IMR-90 (cell line): Measurements from ENCODE around the gene KRTAP5-5. TPM values are rescaled to one million over a fixed set of nuclear protein-coding genes. Genes with fewer than 3 reads are reported as not detected.
"Not testable (repeated sequence)": the region's sequence is repeated elsewhere in the genome, so short reads cannot be mapped to it uniquely, and the experiment has no call there.

Experiments
- ATAC-seq: fragments of 200-7000 bp; cut with Tn5 transposase; 2 replicates; pipeline ENCODE4 v1.9.1; 2020; ENCODE audit warnings: low read depth, mild to moderate bottlenecking, moderate library complexity
- BruUV-seq: library from RNA; stranded (reverse); fragments of 400-500 nt; replicated peaks from 2 replicates; lab custom pipeline; 2021; lab: Mats Ljungman, UMichigan
- CTCF ChIA-PET: fragments of 300-600 bp; formaldehyde crosslinking; extraction: SDS; loops from one replicate; lab custom pipeline; 2021; ENCODE audit warnings: antibody characterized with exemption; lab: Yijun Ruan, JAX
- POLR2A ChIA-PET: fragments of 300-600 bp; sonication (Branson Sonifier 250); formaldehyde crosslinking; loops from one replicate; lab custom pipeline; 2022; ENCODE audit warnings: antibody characterized with exemption; ENCODE audit not compliant: unreplicated experiment; lab: Charles Lee
- DNase-seq: peaks from one replicate; pipeline ENCODE4 v3.0.0; 2013
- H2AFZ ChIP-seq: replicated peaks from 2 replicates; pipeline ENCODE3; 2013; ENCODE audit warnings: low read length, mild to moderate bottlenecking; ENCODE audit not compliant: poor library complexity
- H2AK5ac ChIP-seq: 2 replicates; pipeline ENCODE4 v1.6.1; 2013; ENCODE audit warnings: low read depth, low read length, inconsistent platforms
- H2AK9ac ChIP-seq: replicated peaks from 2 replicates; pipeline ENCODE3; 2013; ENCODE audit warnings: mild to moderate bottlenecking, low read depth, low read length, moderate library complexity; ENCODE audit not compliant: poor library complexity
- H2BK120ac ChIP-seq: 2 replicates; pipeline ENCODE4 v1.6.1; 2013; ENCODE audit warnings: low read depth, low read length, inconsistent platforms
- H2BK15ac ChIP-seq: 3 replicates; pipeline ENCODE4 v1.6.1; 2013; ENCODE audit warnings: low read depth, low read length, inconsistent platforms
- H2BK20ac ChIP-seq: 2 replicates; pipeline ENCODE4 v1.6.1; 2013; ENCODE audit warnings: low read depth, mild to moderate bottlenecking, inconsistent platforms, low read length, moderate library complexity
- H2BK5ac ChIP-seq: 2 replicates; pipeline ENCODE4 v1.6.1; 2013; ENCODE audit warnings: mild to moderate bottlenecking, low read depth, low read length, inconsistent platforms; ENCODE audit not compliant: poor library complexity, severe bottlenecking
- H3K14ac ChIP-seq: replicated peaks from 2 replicates; pipeline ENCODE4 v1.6.1; 2013; ENCODE audit warnings: low read depth, low read length, inconsistent platforms
- H3K18ac ChIP-seq: 2 replicates; pipeline ENCODE4 v1.6.1; 2013; ENCODE audit warnings: low read depth, low read length, control low read depth
- H3K23ac ChIP-seq: 2 replicates; pipeline ENCODE4 v1.6.1; 2013; ENCODE audit warnings: low read depth, low read length, inconsistent platforms
- H3K27ac ChIP-seq: 2 replicates; pipeline ENCODE4 v1.5.1; 2013; ENCODE audit warnings: mild to moderate bottlenecking, control low read depth, low read length; ENCODE audit not compliant: insufficient read depth
- H3K27me3 ChIP-seq: 2 replicates; pipeline ENCODE4 v1.6.1; 2013; ENCODE audit warnings: low read length; ENCODE audit not compliant: control insufficient read depth, insufficient read depth
- H3K36me3 ChIP-seq: 2 replicates; pipeline ENCODE4 v1.6.1; 2013; ENCODE audit warnings: low read length, mixed read lengths; ENCODE audit not compliant: control insufficient read depth, insufficient read depth
- H3K4ac ChIP-seq: 2 replicates; pipeline ENCODE4 v1.6.1; 2013; ENCODE audit warnings: low read depth, low read length, inconsistent platforms
- H3K4me1 ChIP-seq: 2 replicates; pipeline ENCODE4 v1.6.1; 2013; ENCODE audit warnings: low read length, mixed read lengths; ENCODE audit not compliant: control insufficient read depth, insufficient read depth
- H3K4me2 ChIP-seq: 2 replicates; pipeline ENCODE4 v1.6.1; 2013; ENCODE audit warnings: low read depth, mild to moderate bottlenecking, control low read depth, low read length, moderate library complexity
- H3K4me3 ChIP-seq: 2 replicates; pipeline ENCODE4 v1.5.1; 2013; ENCODE audit warnings: low read depth, mild to moderate bottlenecking, control low read depth, low read length, moderate library complexity; ENCODE audit not compliant: insufficient read depth
- H3K56ac ChIP-seq: 2 replicates; pipeline ENCODE4 v1.6.1; 2013; ENCODE audit warnings: low read length, inconsistent platforms; ENCODE audit not compliant: insufficient read depth; ENCODE audit errors: extremely low read depth
- H3K79me1 ChIP-seq, 2 experiments: 2 replicates each; pipeline ENCODE4 v1.6.1; 2013; ENCODE audit warnings: low read length in 2 of 2, inconsistent platforms in 1 of 2, low read depth in 1 of 2
- H3K9ac ChIP-seq: 2 replicates; pipeline ENCODE4 v1.6.1; 2013; ENCODE audit warnings: low read depth, low read length, control low read depth
- H3K9me1 ChIP-seq: 2 replicates; pipeline ENCODE4 v1.6.1; 2013; ENCODE audit warnings: low read length, inconsistent platforms; ENCODE audit not compliant: insufficient read depth
- H3K9me3 ChIP-seq: 2 replicates; pipeline ENCODE4 v1.6.1; 2013; ENCODE audit warnings: low read length; ENCODE audit not compliant: control insufficient read depth, insufficient read depth
- H4K20me1 ChIP-seq: 2 replicates; pipeline ENCODE4 v1.6.1; 2013; ENCODE audit warnings: low read length, inconsistent platforms; ENCODE audit not compliant: insufficient read depth
- H4K5ac ChIP-seq: 2 replicates; pipeline ENCODE4 v1.6.1; 2013; ENCODE audit warnings: mild to moderate bottlenecking, low read depth, low read length, control low read depth
- H4K8ac ChIP-seq, 2 experiments: 2 replicates each; pipeline ENCODE4 v1.6.1; 2013; ENCODE audit warnings: low read depth in 2 of 2, low read length in 2 of 2, control low read depth in 1 of 2, inconsistent platforms in 1 of 2
- H4K91ac ChIP-seq: 2 replicates; pipeline ENCODE4 v1.6.1; 2013; ENCODE audit warnings: low read depth, low read length, inconsistent platforms; ENCODE audit not compliant: insufficient read depth
- WGBS, 2 experiments: methylation state at CpG; one replicate each; pipeline versions ENCODE4 v1.1.5 to v1.1.7; 2013; ENCODE audit warnings: missing lambda C conversion rate in 2 of 2; ENCODE audit not compliant: insufficient read length in 1 of 2; ENCODE audit errors: extremely low coverage in 2 of 2; 5-methylcytosine and 5-hydroxymethylcytosine counted together
- dilution Hi-C: fragments of 300-500 bp; cut with HindIII; formaldehyde crosslinking; loops from one replicate; pipeline ENCODE4 v1.14.3; 2018; ENCODE audit warnings: low sequenced_read_pairs; ENCODE audit not compliant: unreplicated experiment
- in situ Hi-C: fragments of 300-500 bp; cut with MboI; formaldehyde crosslinking; loops from 3 replicates; pipeline ENCODE4 v1.14.3; 2019; ENCODE audit warnings: low sequenced_read_pairs, inconsistent platforms, mixed read lengths
- intact Hi-C: fragments of 100-400 bp; cut with micrococcal nuclease; formaldehyde crosslinking; loops from 2 replicates; pipeline ENCODE4 v1.10.0; 2022
- polyA plus RNA-seq, 3 experiments: library from polyadenylated mRNA; depleted of rRNA; stranded (reverse); fragments of >200 nt; gene quantifications; 2 replicates each; pipeline ENCODE4 v1.2.3, GENCODE V29; 2012; ENCODE audit warnings: low replicate concordance in 1 of 3
- total RNA-seq: library from RNA; depleted of rRNA; stranded (reverse); fragments of >200 nt; gene quantifications from 2 replicates; pipeline ENCODE4 v1.2.3, GENCODE V29; 2012

KRTAP5-5 gene
- total and polyA plus RNA-seq, 2 of the 4 experiments (the other 2 are of a cell fraction) = not detected

- H2BK120ac ChIP-seq, H4K8ac ChIP-seq, BruUV-seq, H3K4ac ChIP-seq, H3K4me2 ChIP-seq, in situ Hi-C loops, H3K9ac ChIP-seq, intact Hi-C loops, H3K14ac ChIP-seq, dilution Hi-C loops, H4K5ac ChIP-seq, H4K91ac ChIP-seq, H3K9me3 ChIP-seq, H2AK9ac ChIP-seq, H2BK5ac ChIP-seq, H3K23ac ChIP-seq, H3K79me1 ChIP-seq, H3K36me3 ChIP-seq, POLR2A ChIA-PET, H4K20me1 ChIP-seq, H2BK15ac ChIP-seq, H2BK20ac ChIP-seq, H3K56ac ChIP-seq, H2AFZ ChIP-seq, H3K9me1 ChIP-seq, H3K18ac ChIP-seq, H3K4me3 ChIP-seq, H3K27ac ChIP-seq, ATAC-seq, DNase-seq, H2AK5ac ChIP-seq, H3K4me1 ChIP-seq: not testable (repeated sequence)
- WGBS, 2 experiments = no CpG with 5 or more reads among the region's 10 CpGs
- peaks cover 34% of the 10 kb centered on the region for H3K27me3 ChIP-seq
- CTCF ChIA-PET = interaction anchor here (0.7 to 1.0 kb wide), 2 partner anchors 71 to 506 kb away, joined by 4 read pairs; no protein-coding TSS in a partner anchor
Measured at GRCh38 chr11:1646540-1646939, 17.0 kb downstream of the KRTAP5-5 start.
